HTR-8/SVneo (cell line): Measurements from ENCODE around the gene IDH3G.

Experiments
- DNase-seq: peaks from one replicate; pipeline ENCODE4 v3.0.0; 2011; ENCODE audit warnings: low spot score, mixed read lengths; ENCODE audit not compliant: insufficient read length
- FAIRE-seq: peaks from 2 replicates; lab custom pipeline; 2011; peaks lifted over from hg19 to GRCh38; lab: Jason Lieb, UNC

Gene IDH3G

GRCh38 chrX:153792368-153792767 is 1.8 kb downstream of the IDH3G start:
- no peak for DNase-seq
- FAIRE-seq, result no peak

DNA sequence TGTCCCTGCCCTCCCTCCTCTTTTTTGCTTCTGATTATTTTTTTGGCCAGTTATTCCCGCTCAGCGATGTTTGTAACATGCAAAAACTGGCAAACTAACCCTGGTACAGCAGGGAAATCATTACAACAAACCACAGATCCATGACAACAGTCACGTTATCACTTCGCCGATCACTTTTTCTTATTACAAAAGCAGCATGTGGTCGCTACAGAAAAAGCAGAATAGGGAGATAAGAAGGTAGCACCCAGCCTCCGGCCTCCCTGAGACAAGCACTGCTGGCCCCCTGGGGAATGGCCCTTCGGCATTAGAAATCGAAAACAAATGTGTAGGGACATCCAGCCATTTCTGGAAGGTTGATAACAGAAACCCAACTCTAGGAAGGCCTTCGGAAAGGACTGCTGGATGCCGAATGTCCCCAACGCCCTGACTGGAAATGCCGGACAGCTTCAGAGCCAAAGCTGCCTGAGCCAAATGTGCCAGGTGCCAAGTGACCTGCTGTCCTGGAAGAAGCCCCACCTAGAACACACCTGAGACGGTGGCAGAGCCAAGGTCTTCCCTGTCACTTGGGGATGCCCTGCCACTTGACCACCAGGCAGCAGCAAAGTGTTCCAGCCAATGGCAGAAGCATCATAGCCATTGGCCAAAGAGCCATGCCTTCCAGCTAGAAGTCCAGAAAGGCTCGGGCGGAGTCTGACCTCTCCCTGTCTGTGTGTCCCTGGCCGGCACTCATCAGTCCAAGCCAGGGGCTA is 2.9 kb downstream of the IDH3G start:
- no peak for DNase-seq
- no peak for FAIRE-seq

DNA sequence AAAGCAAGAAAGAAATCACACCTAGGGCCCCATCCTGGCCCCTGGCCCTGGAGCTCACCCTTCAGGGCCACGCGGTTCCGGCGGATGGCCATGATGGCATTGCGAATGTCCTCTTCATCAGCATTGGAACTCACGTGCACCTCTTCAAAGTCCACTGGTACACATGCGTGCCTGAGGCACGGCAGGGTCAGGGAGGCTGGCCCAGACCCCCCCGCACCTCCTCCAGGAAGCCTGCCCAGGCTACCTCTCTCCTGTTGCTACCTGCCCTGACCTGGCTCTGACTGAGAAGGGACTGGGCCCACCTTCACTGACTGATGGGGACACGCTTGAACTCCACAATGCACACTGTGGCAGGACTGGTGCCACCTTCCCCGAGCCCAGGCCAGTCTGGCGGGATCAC is 4.5 kb downstream of the IDH3G start:
- no peak for FAIRE-seq
- DNase-seq, result no peak

GRCh38 chrX:153786669-153787068 is 7.5 kb downstream of the IDH3G start:
- FAIRE-seq (no peak), DNase-seq (no peak)

GRCh38 chrX:153784325-153784967 is 9.7 kb downstream of the IDH3G start:
- DNase-seq (no peak), FAIRE-seq (no peak)

DNA sequence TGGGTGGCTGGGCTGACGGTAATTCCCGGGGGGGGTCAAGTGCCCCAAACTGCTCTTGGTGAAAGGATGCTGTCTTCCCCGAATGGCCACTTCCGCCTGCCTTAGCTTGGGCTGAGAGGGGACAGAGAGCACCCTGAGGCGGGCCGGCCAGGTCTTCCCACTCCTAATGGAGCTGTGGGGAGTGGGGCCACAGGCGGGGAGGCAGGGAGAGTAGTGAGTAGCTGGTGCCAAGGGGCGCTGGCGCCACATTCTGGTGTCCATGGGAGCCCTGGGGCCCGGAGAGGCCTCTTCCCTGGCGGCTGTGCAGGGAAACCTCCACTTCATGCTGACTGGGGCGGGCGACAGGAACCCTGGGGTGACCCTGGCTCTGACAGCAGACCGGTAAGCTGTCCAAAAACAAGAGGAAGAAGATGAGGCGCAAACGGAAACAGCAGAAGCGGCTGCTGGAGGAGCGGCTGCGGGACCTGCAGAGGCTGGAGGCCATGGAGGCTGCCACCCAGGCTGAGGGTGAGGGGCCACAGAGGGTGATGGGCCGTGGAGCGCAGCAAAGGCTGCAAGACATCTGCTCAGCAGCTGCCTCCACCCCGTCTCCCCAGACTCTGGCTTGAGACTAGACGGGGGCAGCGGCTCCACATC is 10.7 kb downstream of the IDH3G start:
- DNase-seq, result no peak
- FAIRE-seq, result no peak

DNA sequence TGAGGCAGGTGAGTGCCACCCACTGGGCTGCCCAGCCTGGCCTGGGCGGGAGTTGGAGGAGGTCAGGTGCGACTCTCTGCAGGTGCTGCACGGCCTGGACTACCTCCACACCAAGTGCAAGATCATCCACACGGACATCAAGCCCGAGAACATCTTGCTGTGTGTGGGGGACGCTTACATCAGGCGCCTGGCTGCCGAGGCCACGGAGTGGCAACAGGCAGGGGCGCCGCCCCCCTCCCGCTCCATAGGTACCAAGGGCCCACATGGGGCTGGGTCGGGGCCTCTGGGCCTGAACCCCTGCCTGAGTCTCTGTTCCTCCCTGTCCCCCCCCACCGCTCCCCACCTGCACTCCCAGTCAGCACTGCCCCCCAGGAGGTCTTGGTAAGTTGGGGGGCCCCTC is 11.3 kb downstream of the IDH3G start:
- no peak for DNase-seq
- no peak for FAIRE-seq

DNA sequence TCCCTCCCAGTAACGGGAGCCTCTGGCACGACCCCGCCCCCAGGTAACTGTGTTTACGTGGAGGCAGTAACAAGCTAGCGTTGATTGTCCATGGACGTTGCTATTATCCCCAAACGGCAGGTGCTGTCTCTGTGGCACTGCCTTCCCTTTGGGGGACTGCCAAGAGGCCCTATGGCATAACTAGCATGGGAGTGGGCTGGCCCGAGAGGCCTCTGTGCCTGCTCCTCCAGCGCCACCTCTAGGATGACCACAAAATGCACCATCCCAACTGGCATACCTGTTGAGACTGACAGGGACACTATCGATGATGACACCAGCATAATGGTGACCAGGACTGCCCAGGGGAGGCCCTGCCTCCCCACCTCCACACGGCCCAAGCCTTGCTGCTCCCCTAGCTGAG is 11.9 kb downstream of the IDH3G start:
- FAIRE-seq, result no peak

GRCh38 chrX:153781428-153782047 is 12.6 kb downstream of the IDH3G start:
- DNase-seq (no peak), FAIRE-seq (no peak)

More for the DNA sequence above, 11.9 kb downstream of the IDH3G start:
- DNase-seq, result no peak

DNA sequence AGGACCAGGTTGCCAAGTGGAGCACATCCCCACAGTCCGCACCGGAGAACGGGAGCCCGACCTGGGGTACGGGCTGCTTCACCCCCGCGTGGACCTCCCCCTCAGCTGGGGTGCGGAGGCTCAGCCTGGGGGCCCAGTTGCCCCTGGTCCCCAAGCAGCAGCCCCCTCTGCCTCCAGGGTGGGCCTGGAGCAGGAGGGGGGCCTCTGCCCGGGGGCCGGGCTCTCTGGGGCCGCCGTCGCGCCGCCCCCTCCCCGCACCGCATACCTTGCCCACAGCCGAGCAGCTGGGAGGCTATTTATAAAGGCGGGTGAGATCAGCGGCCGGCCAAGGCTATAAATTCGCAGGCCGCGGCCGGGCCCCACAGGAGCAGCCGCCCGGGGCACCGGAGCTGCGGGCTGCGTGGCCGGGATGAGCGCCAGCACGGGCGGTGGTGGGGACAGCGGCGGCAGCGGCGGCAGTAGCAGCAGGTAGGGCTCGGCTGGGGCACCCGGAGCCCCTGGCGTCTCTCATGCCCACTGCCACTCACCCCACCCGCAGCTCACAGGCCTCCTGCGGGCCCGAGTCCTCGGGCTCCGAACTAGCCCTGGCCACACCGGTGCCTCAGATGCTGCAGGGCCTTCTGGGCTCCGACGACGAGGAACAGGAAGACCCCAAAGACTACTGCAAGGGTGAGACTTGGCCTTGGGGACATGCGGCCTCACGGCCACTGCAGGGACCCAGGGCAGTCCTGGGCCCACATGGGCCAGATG is 13.3 kb downstream of the IDH3G start, which contains the start of gene SRPK3:
Gene SRPK3 (plus strand): TSS at position 364 of the 750 bp plus-strand sequence. CDS start 46 bp downstream, at position 410.
- DNase-seq (no peak), FAIRE-seq (no peak)

- DNase-seq (no peak), FAIRE-seq (no peak)
These were observed 14.1 kb downstream of the IDH3G start for GRCh38 chrX:153779891-153780677.

DNA sequence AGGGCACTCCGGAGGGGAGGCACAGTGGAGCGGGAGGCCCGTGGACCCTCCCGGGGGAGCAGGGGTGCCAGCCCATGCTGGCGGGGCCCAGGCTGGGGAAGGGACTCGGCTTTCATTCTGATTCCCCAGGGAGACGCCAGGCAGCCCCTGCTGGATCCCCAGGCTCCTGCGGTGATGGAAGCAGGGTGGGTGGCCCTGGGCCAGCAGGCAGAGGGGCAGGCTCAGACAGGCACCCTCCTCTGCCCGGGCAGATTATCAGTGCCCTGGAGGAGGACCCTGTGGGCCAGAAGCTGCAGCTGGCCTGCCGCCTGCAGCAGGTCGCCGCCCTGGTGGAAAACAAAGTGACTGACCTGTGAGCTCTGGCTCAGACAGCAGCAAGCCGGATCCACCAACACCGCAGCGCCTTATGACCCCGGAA is 15.5 kb downstream of the IDH3G start:
- DNase-seq, result no peak
- no peak for FAIRE-seq

- DNase-seq, result no peak
- no peak for FAIRE-seq
These were observed 16.0 kb downstream of the IDH3G start for GRCh38 chrX:153778181-153778580.

DNA sequence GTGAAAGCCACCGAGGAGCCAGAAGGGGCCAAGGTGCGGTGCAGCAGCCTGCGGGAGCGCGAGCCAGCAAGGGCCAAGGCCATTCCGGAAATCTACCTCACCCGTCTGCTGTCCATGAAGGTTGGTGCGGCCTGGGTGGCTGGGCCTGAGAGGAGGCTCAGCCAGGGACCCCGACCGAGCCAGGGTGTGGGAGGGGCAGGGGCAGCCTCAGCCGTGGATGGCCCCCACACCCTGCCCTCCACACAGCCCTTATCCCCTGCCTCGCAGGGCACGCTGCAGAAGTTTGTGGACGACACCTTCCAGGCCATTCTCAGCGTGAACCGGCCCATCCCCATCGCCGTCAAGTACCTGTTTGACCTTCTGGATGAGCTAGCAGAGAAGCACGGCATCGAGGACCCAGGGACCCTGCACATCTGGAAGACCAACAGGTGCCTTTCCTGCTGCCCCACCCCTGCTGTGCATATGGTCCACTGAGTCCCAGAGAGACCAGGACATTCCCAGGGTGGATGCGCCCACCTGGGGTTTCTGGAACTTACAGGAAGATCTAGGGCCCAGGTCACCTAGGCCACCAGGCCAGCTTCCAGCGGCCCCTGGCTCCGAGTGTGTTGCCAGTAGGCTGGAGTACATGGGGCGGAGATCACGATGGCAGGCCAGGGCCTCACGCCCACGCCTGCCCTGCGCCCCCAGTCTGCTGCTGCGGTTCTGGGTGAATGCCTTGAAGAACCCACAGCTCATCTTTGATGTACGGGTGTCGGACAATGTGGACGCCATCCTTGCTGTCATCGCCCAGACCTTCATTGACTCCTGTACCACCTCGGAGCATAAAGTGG is 16.7 kb downstream of the IDH3G start:
- DNase-seq, result no peak
- FAIRE-seq, result no peak

- no peak for FAIRE-seq
These were observed 17.5 kb downstream of the IDH3G start for GRCh38 chrX:153776611-153777045.

GRCh38 chrX:153776120-153776599 is 18.0 kb downstream of the IDH3G start:
- DNase-seq, result no peak
- FAIRE-seq, result no peak

More at GRCh38 chrX:153776611-153777045, 17.5 kb downstream of the IDH3G start:
- no peak for DNase-seq

GRCh38 chrX:153775293-153776119 is 18.7 kb downstream of the IDH3G start:
- FAIRE-seq, result no peak
- no peak for DNase-seq
